ENCODE data around the gene HAAO. TPM values are rescaled to one million over a fixed set of nuclear protein-coding genes. Genes with fewer than 3 reads are reported as not detected.

Gene HAAO
- polyA plus RNA-seq, 6 donors from 2014 or later = 3.0 to 6.7 (median 5.2) TPM; not detected in 1

DNA sequence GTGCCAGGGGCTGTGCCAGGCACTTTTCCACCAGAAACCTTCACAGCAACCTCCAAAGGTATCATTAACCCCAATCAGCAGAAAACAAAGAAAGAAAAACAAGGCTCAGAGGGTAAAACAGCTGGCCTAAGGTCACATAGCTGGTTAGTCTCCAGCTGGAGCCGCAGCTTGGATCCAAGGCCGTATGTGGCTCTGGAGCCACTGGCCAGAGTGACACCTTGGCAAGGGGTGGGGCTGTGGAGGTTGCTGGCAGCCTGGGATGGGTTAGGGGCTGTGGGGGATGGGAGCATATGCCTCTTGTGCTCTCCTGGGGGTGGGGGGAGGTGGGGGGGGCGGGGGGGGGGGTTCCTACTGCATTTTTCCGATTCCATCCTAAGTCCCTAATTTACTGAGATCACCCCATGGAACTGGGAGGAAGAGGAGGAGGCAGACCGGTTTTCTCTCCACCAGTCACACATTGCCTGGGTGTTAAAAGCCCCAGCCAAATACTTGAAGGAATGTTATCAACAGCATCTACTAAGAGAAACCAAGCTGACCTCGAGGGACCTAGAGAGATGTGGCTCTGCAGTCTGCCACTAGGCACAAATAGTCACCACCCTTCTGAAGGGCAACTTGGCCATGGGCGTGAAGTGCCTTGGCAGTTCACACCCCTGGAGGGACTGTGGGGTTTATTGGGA, 8.0 kb downstream of the HAAO start:
- peaks cover 0 to 9% of the 10 kb centered on the region in 2 donors for H3K36me3 Mint-ChIP-seq
- DNase-seq = no peak
- H3K4me1 Mint-ChIP-seq = peaks cover 0 to 6% (median 0%) of the 10 kb centered on the region in 3 donors

DNA sequence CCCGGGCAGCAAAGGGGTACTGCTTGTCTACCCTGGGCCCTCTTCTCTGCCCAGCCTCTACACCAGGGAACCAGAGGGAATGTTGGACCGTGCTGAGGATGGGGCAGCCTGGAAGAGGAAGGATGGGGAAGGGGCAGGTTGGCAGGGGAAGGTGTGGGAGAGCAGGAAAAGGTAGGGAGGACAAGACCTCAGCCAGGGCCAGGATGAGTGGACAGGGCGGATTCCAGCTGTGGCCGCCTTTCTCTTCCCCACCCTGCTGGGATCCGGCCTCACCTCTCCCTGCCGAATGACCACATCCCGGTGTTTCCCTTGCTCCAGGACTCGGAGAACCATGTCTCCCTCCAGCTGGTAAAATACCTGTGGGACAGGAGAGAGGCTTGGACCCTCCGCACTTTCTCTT, 8.9 kb downstream of the HAAO start:
- H3K9me3 Mint-ChIP-seq = peaks cover 0 to 8% (median 0%) of the 10 kb centered on the region in 7 donors
- no peak for DNase-seq
- peaks cover 0 to 6% (median 0%) of the 10 kb centered on the region in 3 donors for H3K4me1 Mint-ChIP-seq
- H3K27ac Mint-ChIP-seq = no peak overlapping the region
- H3K36me3 Mint-ChIP-seq = peaks cover 0 to 9% of the 10 kb centered on the region in 2 donors
- ATAC-seq (ENCODE audit: low read depth in 2 of 2) = no peak
- no peak overlapping the region for H3K4me3 Mint-ChIP-seq
- no peaks in the 10 kb centered on the region for H3K27me3 Mint-ChIP-seq

More for the DNA sequence above, 8.0 kb downstream of the HAAO start:
- Mint-ChIP-seq H3K27me3 (no peaks in the 10 kb centered on the region), H3K9me3 (peaks cover 0 to 8% (median 0%) of the 10 kb centered on the region in 7 donors), H3K4me3 (no peak overlapping the region), H3K27ac (no peak overlapping the region)
- no peak for ATAC-seq (ENCODE audit: low read depth in 2 of 2)

DNA sequence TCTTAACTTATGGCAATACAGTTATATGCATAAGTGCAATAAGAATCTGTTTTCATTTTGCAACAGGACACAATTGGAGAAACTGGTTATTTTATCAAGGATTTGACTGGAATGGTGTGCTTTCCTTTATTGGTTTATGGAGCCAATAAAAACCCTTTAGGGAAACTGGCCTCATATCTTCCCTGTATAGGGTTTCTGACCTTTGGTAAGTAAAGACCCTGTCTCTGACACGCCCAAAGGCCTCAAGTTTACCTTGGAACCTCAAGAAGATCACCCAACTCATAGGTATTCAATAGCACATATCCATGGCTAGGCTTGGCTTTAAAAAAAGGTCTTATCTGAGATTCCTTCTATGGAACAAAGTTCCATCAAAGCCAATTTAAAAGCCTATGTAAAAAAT, 11.2 kb downstream of the HAAO start:
- no peak for DNase-seq
- H3K9me3 Mint-ChIP-seq = peaks cover 0 to 10% (median 4%) of the 10 kb centered on the region in 7 donors
- H3K4me3 Mint-ChIP-seq = no peak overlapping the region
- H3K36me3 Mint-ChIP-seq = peaks cover 0 to 9% of the 10 kb centered on the region in 2 donors
- H3K27me3 Mint-ChIP-seq = no peaks in the 10 kb centered on the region
- H3K27ac Mint-ChIP-seq = no peak overlapping the region
- H3K4me1 Mint-ChIP-seq = no peaks in the 10 kb centered on the region
- ATAC-seq (ENCODE audit: low read depth in 2 of 2) = no peak

DNA sequence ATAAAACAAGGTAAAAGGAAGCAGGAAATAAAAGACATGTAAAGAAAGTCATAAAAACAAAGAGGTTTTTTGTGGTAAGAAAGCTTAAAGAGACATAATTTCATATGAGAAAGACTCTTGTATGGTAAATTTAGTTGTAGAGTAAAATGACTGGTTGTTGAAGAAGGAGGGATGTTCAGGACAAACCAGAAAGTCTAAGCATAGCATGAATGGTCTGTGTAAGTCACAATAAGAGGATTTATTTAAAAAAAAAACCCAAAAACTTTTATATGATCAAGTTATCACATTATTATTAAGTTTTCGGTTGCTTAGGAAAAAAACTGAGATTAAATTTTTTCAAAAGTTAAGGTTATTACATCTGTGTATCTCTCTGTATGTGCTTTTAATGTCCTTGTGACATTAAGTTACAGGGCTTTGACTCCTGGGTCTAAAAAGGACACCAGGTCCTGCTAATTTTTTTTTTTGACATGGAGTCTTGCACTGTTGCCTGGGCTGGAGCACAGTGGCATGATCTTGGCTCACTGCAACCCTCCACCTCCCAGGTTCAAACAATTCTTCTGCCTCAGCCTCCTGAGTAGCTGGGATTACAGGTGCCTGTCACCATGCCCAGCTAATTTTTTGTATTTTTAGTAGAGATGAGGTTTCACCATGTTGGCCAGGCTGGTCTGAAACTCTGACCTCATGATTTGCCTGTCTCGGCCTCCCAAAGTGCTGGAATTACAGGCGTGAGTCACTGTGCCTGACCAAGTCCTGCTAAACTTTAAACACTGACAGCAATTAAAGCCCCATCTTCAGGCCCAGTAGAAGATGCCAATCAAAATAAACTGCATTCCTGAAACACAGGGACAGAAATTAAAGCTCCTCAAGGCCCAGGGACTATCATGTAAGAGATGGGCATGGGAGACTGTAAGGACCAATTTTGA, 14.2 kb downstream of the HAAO start:
- H3K27ac Mint-ChIP-seq = peak overlapping the region in 1 of 6 donors; percentile 6
- no peaks in the 10 kb centered on the region for H3K27me3 Mint-ChIP-seq

DNA sequence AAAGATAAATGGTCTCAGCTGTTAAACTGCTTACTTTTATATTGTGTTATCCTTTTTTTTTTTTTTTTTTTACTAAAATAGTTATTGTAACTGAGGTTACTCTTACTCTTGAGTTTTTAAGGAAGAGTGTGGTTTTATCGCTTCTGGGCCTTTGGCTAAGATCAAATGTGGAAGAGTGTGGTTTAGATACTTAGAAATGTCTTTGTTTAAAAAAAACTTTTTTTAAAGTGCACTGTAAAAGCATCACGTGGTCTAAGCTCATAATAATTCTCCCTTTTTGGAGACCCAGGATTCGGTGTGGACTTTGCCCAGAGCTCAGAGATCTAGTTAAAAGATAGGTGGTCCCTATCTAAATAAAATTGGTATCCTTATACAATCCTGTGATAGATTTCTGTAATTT, 16.6 kb downstream of the HAAO start:
- no peak for ATAC-seq (ENCODE audit: low read depth in 2 of 2)
- Mint-ChIP-seq H3K4me3 (peak overlapping the region in 1 of 8 donors; percentile 18), H3K36me3 (no peaks in the 10 kb centered on the region), H3K4me1 (peaks cover 8 to 10% (median 8%) of the 10 kb centered on the region in 3 donors), H3K27me3 (no peaks in the 10 kb centered on the region), H3K9me3 (peaks cover 0 to 6% (median 2%) of the 10 kb centered on the region in 7 donors), H3K27ac (peak overlapping the region in 2 of 6 donors; percentile 26 to 70)
- DNase-seq = no peak

More for the DNA sequence above, 14.2 kb downstream of the HAAO start:
- peaks cover 0 to 9% of the 10 kb centered on the region in 2 donors for H3K36me3 Mint-ChIP-seq
- ATAC-seq (ENCODE audit: low read depth in 2 of 2) (no peak), DNase-seq (no peak)
- peaks cover 0 to 9% (median 4%) of the 10 kb centered on the region in 7 donors for H3K9me3 Mint-ChIP-seq
- peaks cover 8 to 10% (median 8%) of the 10 kb centered on the region in 3 donors for H3K4me1 Mint-ChIP-seq
- H3K4me3 Mint-ChIP-seq = no peak overlapping the region

DNA sequence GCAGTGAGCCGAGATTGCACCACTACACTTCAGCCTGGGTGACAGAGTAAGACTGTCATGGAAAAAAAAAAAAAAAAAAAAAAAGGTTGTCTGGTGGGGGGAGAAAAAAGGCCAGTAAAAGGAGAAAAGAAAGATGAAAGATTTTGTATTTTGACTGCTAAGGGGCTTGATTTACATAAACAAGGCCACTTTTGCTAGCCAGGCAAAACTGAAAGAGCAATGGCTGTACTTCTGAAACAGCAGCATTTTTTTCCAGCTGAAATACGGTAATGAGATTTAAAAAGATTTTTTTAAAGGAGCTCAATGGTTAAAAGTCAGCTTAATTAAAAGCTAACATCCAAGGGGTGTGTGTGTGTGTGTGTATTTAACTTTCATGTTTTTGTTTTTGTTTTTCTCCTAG, 17.2 kb downstream of the HAAO start:
- ATAC-seq (ENCODE audit: low read depth in 2 of 2) (no peak), DNase-seq (no peak)
- H3K36me3 Mint-ChIP-seq = no peaks in the 10 kb centered on the region
- peak overlapping the region in 3 of 8 donors; percentile 18 to 60 (median 20) for H3K4me3 Mint-ChIP-seq
- H3K27me3 Mint-ChIP-seq = no peaks in the 10 kb centered on the region
- H3K27ac Mint-ChIP-seq = peak overlapping the region in 3 of 6 donors; percentile 70 to 90 (median 89)
- peaks cover 0 to 6% (median 2%) of the 10 kb centered on the region in 7 donors for H3K9me3 Mint-ChIP-seq
- H3K4me1 Mint-ChIP-seq = peaks cover 8 to 10% (median 8%) of the 10 kb centered on the region in 3 donors

DNA sequence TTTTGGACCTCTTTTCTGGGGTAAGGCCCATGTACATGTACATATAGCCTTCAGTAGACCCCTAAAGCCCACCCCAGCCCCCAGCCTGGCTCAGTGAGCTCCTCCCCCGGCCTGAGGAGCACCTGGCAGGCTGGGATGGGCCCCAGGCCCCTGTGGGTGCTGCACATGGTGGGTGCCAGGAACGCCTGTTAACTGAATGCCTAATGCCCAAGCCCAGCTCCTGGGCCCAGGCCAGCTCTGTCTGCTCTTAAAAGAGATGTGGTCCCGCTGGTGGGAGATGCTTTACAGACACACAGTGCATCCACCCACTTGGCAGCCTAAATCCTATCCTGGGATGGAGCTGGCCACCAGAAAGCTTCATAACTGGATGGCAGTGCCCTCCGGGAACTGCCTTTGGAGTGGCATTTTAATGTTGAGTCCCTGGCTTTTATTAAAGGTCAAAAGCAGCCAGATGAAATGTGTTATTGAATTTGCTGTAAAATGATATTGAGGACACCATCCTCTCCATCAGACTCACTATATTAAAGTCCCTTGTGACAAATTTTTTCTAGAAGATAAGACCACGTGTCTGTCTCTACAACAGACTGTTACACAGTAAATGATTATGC, 20.7 kb downstream of the HAAO start:
- Mint-ChIP-seq H3K27me3 (no peaks in the 10 kb centered on the region), H3K4me3 (no peak overlapping the region), H3K9me3 (no peaks in the 10 kb centered on the region), H3K27ac (no peak overlapping the region), H3K4me1 (peaks cover 8 to 12% (median 10%) of the 10 kb centered on the region in 3 donors), H3K36me3 (no peaks in the 10 kb centered on the region)
- DNase-seq = no peak
- ATAC-seq (ENCODE audit: low read depth in 2 of 2) = no peak

DNA sequence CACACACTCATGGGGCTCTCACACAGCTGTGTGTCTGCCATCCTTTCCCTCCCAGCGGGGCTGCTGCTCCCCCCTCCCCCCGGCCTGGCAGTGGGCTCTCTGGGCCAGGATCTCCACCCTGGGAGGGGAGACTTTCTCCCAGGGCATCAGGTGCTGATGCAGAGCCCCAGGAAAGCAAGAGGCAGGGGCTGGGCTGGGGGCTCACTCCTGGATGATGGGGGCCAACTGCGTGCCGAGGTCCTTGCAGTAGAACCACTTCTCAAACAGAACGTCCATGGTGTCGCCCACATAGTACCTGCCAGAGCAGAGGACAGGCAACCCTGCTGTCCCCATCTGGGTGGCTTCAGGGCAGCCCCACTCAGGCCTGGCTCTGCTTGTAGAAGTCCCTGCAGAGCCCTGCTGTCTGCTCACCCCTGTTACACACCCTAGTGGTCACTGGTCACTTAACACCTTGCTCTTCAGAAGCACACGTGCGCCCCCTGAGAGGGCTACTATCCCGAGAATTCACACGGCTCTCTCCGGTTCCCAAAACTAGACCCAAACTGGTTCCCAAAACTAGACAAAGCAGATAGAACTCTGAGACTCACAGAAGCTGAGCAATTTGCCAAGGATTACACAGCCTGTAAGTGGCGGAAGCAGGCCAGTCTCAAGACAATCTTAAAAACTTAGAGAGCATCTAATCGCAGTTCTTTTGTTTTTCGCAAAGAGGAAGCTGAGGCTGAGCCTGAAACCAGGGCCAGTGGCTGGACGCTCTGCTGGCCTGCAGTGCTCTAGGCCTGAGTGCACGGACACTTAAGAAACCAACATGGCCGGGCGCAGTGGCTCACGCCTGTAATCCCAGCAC, 21.9 kb downstream of the HAAO start:
- H3K36me3 Mint-ChIP-seq = no peaks in the 10 kb centered on the region
- no peaks in the 10 kb centered on the region for H3K27me3 Mint-ChIP-seq
- no peak overlapping the region for H3K4me3 Mint-ChIP-seq
- no peaks in the 10 kb centered on the region for H3K9me3 Mint-ChIP-seq
- peaks cover 6 to 8% (median 6%) of the 10 kb centered on the region in 3 donors for H3K4me1 Mint-ChIP-seq
- ATAC-seq (ENCODE audit: low read depth in 2 of 2) (peak; percentile 40 to 56), DNase-seq (no peak)
- H3K27ac Mint-ChIP-seq = peak overlapping the region in 3 of 6 donors; percentile 6 to 49 (median 11)

DNA sequence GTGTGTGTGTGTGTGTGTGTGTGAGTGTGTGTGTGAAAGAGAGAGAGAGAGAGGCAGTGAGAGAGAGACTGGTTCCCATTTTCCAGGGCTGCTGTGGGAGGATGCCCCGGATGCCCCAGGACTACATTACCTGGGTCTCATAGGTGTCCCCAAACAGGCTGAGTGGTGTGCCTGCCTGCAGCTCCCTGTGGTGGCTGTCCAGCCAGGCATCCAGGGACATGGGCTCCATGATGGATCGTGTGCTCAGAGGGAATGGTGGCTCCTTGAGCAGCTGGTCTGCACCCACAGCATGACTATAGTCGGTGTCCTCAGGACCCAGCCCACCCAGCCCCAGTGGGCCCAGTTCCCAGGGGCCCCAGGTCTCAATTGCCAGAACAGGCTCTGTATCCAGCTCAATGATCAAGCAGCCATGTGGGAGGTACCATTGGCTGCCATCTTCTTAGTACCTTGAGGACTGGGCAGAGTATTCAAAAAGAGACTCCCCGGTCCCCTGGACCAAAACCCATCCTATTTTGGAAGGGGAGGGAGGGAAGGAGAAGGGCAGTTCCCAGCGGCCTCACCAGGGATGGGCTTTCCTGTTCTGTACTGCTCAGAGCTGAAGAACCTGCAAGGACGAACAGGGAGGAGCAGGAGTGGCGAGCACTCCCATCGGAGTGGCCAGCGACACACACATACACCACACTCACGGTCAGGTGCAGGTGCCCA, 22.6 kb downstream of the HAAO start:
- H3K27me3 Mint-ChIP-seq = no peaks in the 10 kb centered on the region
- peaks cover 0 to 4% (median 0%) of the 10 kb centered on the region in 3 donors for H3K4me1 Mint-ChIP-seq
- peak overlapping the region in 1 of 6 donors; percentile 67 for H3K27ac Mint-ChIP-seq
- H3K9me3 Mint-ChIP-seq = no peaks in the 10 kb centered on the region
- no peak for ATAC-seq (ENCODE audit: low read depth in 2 of 2)
- no peaks in the 10 kb centered on the region for H3K36me3 Mint-ChIP-seq
- no peak for DNase-seq
- H3K4me3 Mint-ChIP-seq = no peak overlapping the region

DNA sequence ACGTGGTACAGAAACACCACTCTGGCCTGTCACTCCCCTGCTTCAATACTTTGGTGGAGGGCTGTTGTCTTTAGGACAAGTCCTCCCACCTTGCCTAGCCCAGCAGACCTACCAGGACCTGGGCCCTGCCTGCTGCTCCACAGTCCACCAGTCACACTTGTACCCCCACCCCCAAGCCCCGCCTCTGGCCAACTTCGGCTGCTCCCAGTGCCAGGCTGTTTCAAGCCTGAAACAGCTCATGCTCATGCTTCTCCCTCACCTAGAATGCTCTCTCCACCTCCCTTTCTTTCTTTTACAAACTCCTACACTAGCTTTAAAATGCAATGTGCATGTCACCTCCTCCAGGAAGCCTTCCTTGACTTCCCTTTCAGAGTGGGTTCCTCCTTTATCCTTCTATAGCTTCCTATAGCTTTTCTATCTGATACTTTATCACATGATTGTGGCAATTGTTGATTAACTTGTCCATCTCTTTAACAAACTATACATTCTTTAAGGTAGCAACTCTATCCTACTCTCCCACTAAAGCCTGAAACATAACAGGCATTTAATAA, 23.6 kb downstream of the HAAO start:
- Mint-ChIP-seq H3K4me1 (peaks cover 0 to 4% (median 0%) of the 10 kb centered on the region in 3 donors), H3K27ac (peak overlapping the region in 1 of 6 donors; percentile 68), H3K36me3 (no peaks in the 10 kb centered on the region), H3K4me3 (no peak overlapping the region), H3K27me3 (no peaks in the 10 kb centered on the region), H3K9me3 (no peaks in the 10 kb centered on the region)
- ATAC-seq (ENCODE audit: low read depth in 2 of 2) (no peak), DNase-seq (no peak)

DNA sequence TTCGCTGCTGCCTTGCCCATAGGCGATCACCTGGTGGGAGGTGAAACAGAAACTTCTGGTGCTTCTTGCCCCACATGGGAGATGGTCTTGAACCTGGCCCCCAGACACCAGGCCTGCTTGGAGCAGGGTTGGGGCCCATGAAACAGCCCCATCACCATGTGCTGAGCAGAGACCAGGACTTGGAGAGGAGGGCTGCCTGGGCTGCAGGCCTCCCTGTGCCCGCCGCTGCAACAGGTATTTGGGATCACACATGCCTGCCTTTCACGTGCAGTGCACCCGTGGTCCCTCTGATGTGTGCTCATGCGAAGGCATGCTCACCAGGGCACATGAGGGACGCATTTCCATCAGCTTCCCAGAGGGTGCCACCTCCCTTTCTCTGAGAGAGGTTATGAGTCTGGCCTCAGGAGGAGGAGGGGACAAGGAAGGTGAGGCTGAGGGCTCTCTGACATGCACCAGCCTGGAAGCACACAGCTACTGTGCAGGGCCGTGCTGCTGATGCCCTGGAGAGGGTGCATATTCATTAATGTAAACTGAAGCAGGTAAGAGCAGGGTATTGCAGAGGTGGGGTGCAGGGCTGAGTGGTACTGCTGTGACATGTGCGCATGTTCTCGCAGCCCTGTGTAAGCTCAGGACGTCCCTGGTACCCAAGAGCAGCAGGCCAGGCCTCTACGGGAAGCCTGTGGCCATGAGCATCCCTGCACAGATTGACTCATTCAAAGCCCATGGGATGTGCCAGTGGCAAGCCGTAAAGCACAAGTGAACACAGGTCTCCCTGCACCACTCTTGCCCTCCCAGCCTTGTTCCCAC, 24.3 kb downstream of the HAAO start:
- Mint-ChIP-seq H3K9me3 (no peaks in the 10 kb centered on the region), H3K27ac (peak overlapping the region in 1 of 6 donors; percentile 79), H3K27me3 (no peaks in the 10 kb centered on the region), H3K36me3 (peaks cover 0 to 2% of the 10 kb centered on the region in 2 donors), H3K4me1 (peaks cover 0 to 8% (median 0%) of the 10 kb centered on the region in 3 donors), H3K4me3 (no peak overlapping the region)
- no peak for ATAC-seq (ENCODE audit: low read depth in 2 of 2)
- DNase-seq = no peak
